Measurements from ENCODE around the gene BCOR. TPM values are rescaled to one million over a fixed set of nuclear protein-coding genes. Genes with fewer than 3 reads are reported as not detected.

Gene BCOR
- polyA plus RNA-seq, 1 of the 3 experiments (the other 2 are of a cell fraction): 8.8 TPM

- 69% methylated on average over 34 of the region's 47 CpGs for WGBS (ENCODE audit: low lambda C conversion rate)
Measured at GRCh38 chrX:40007756-40008705, 89.7 kb downstream of the BCOR start.

DNA sequence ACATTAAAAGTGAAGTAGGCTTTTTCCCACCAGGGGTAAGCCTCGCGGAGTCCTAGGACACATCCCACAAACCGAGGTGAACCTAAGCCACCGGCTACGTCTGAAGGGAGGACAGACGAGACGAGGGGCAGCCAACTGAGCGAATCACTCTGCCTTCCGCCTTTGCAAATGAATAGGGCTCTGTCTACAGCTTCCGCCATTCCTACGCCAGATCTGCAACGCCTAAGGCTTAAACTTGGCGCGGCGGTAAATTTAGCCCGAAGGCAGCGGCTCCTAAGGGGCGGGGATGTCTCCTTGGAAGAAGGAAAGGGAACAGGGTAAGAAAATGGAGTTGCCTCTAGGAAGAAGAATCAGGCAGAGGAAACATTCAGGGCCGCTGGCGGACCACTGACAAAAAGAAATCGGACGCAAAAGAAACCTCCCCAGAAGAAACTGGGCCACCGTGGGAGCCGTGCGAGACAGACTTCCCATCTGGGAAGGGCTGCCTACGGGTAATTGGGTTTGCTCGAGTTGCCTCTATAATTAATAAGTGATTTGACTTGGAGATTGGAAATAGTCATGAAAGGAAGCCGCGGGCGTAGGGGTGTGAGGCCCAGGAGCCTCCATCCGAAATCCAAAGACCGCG lies 90.5 kb downstream of the BCOR start:
- H3K4me2 ChIP-seq: no peak overlapping the region
- H3K79me2 ChIP-seq (ENCODE audit: insufficient read depth): no peaks in the 10 kb centered on the region
- no peaks in the 10 kb centered on the region for H3K36me3 ChIP-seq (replicated peaks in 1 of 2; ENCODE audit: control insufficient read depth in 1 of 2, insufficient read depth in 2 of 2, low read length in 1 of 2)
- ChIA-PET CTCF (no interaction called here), POLR2A (no interaction called here)
- H3K9me2 ChIP-seq: no peaks in the 10 kb centered on the region
- no peak overlapping the region for H3K9ac ChIP-seq
- no peak for DNase-seq
- peaks cover 28% of the 10 kb centered on the region; the same call in 1 of the 2 replicates for H3K27me3 ChIP-seq (ENCODE audit: insufficient read depth)
- H3K4me3 ChIP-seq (ENCODE audit: low read depth in 2 of 2, low read length in 1 of 2): no peak overlapping the region
- H4K20me1 ChIP-seq (ENCODE audit: insufficient read depth): no peaks in the 10 kb centered on the region
- no peak for TF ChIP-seq REST (IDR thresholded peaks at IDR 0.05; ENCODE audit: low read depth, low read length)
- H3F3A ChIP-seq (replicated peaks; ENCODE audit: insufficient read depth): no peaks in the 10 kb centered on the region
- peaks cover 0 to 42% of the 10 kb centered on the region in 2 experiments; a peak in 1 of 4 replicates for H3K4me1 ChIP-seq (ENCODE audit: control insufficient read depth in 1 of 2, insufficient read depth in 2 of 2, low read depth in 1 of 2, low read length in 1 of 2)
- H3K27ac ChIP-seq (ENCODE audit: low read depth in 2 of 2, low read length in 1 of 2): no peak overlapping the region
- no peaks in the 10 kb centered on the region for H3K9me3 ChIP-seq
- H2AFZ ChIP-seq (ENCODE audit: low read depth): no peak overlapping the region
- WGBS (ENCODE audit: low lambda C conversion rate): 44% methylated on average over 28 of the region's 33 CpGs

More at GRCh38 chrX:40007756-40008705, 89.7 kb downstream of the BCOR start:
- Histone ChIP-seq H2AFZ (ENCODE audit: low read depth) (no peak overlapping the region), H3K27ac (ENCODE audit: low read depth in 2 of 2, low read length in 1 of 2) (peak overlapping the region in 1 of 2 experiments; percentile 95; a peak in 2 of 4 replicates), H3K4me1 (ENCODE audit: control insufficient read depth in 1 of 2, insufficient read depth in 2 of 2, low read depth in 1 of 2, low read length in 1 of 2) (peaks cover 0 to 40% of the 10 kb centered on the region in 2 experiments; a peak in 1 of 4 replicates), H3K4me2 (no peak overlapping the region), H3K27me3 (ENCODE audit: insufficient read depth) (peaks cover 28% of the 10 kb centered on the region; the same call in 1 of the 2 replicates), H3K9me2 (no peaks in the 10 kb centered on the region), H3K9me3 (no peaks in the 10 kb centered on the region), H3K36me3 (replicated peaks in 1 of 2; ENCODE audit: control insufficient read depth in 1 of 2, insufficient read depth in 2 of 2, low read length in 1 of 2) (no peaks in the 10 kb centered on the region), H3K79me2 (ENCODE audit: insufficient read depth) (no peaks in the 10 kb centered on the region), H3K9ac (no peak overlapping the region), H3K4me3 (ENCODE audit: low read depth in 2 of 2, low read length in 1 of 2) (no peak overlapping the region), H3F3A (replicated peaks; ENCODE audit: insufficient read depth) (no peaks in the 10 kb centered on the region), H4K20me1 (ENCODE audit: insufficient read depth) (no peaks in the 10 kb centered on the region)
- TF ChIP-seq ELF1 (IDR thresholded peaks at IDR 0.05) (no peak), RAD21 (IDR thresholded peaks at IDR 0.05; ENCODE audit: low read length) (no peak), CHD2 (IDR thresholded peaks at IDR 0.05; ENCODE audit: low read length, partially characterized antibody) (no peak), TCF12 (IDR thresholded peaks at IDR 0.05) (no peak), JUND (IDR thresholded peaks at IDR 0.05) (no peak), ZBTB33 (IDR thresholded peaks at IDR 0.05; ENCODE audit: borderline replicate concordance, low read depth) (no peak), RXRA (IDR thresholded peaks at IDR 0.05; ENCODE audit: borderline replicate concordance, low read depth) (no peak), GATA2 (CRISPR knock-in tag; IDR thresholded peaks at IDR 0.05) (no peak), RCOR1 (IDR thresholded peaks at IDR 0.05; ENCODE audit: low read length) (no peak)
- CTCF ChIA-PET: no interaction called here
- peak; percentile 43 for DNase-seq
- POLR2A ChIA-PET: interaction anchor here (1.3 kb wide), 1 partner anchor 97 kb away, joined by 3 read pairs; no protein-coding TSS in a partner anchor
